COLO668 (cell line): Measurements from ENCODE around the gene RBCK1.
"Not testable (repeated sequence)": the region's sequence is repeated elsewhere in the genome, so short reads cannot be mapped to it uniquely, and the experiment has no call there.

ENCODE experiments used
- DNase-seq: peaks from one replicate; lab custom pipeline; 2025; ENCODE audit not compliant: unreplicated experiment; lab: John Stamatoyannopoulos, UW

Gene RBCK1

DNA sequence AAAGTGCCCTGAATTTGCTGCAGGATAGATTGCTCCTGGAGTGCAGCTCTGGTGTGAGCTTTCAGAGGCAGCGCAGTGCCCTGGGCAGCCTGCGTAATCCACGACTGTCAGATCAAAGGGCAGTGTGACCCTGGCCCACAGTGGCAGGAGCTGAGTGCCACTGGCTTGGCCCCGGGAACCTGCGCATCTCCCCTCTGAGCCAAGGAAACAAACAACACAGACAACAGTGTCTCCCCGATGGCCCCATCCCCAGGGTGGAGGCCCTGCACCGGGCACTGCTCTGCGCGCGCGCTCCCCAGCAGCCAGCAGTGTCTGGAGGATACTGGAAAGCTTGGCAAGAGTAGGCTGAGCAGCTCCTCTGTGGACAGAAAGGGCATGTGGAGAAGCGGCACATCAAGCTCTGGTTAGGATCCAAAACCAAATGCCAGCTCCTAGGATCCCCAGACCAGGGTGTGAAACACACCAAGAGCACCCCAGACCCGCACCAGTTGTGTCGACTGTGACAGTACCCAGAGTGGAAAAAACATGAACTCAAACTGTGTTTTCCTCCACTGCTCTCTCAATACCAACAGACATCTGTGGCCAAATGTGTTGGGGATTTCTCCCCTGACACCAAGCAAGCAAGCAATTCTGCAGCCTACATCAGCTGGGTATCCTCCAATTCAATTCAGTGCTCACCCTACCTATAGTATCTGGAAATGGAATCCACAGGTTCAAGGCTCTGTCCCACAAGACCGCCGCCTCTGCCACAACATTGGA, 26.7 kb downstream of the RBCK1 start:
- DNase-seq = no peak

DNA sequence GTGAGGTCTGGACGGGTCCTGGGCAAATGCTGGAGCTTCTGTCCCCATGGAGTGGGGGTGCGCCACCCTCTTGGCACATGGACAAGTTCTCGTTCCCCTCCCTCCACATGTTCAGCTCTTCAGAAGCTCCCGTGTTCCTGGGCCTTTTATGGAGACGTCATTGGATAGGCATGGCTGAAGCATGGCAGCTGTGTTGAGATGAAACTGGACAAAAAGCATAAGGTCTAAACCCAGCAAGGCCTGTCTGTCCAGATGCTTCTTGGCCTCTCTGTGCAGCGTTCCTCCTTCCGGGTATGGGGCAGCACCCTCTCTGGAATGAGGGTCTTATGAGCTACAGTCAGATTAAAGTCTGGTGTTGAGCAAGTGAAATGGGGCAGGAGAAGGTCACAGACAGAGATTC, 27.5 kb downstream of the RBCK1 start:
- no peak for DNase-seq

DNA sequence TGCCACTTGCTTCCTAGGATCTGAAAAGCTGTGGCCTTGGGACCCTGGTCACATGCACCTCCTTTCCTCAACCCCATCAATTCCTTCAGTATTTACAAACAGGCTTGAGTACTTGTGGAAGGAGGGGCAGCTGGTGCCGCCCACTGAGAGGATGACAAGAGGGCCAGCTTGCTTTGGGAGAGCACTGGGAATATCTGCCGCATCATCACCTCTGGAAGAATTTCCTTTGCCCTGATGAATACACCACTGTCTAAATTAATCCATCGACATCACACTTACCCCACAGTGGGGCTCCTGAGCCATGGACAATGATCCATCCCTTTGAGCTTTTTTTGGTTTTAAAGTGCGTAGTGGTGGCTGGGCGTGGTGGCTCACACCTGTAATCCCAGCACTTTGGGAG, 28.4 kb downstream of the RBCK1 start:
- no peak for DNase-seq

DNA sequence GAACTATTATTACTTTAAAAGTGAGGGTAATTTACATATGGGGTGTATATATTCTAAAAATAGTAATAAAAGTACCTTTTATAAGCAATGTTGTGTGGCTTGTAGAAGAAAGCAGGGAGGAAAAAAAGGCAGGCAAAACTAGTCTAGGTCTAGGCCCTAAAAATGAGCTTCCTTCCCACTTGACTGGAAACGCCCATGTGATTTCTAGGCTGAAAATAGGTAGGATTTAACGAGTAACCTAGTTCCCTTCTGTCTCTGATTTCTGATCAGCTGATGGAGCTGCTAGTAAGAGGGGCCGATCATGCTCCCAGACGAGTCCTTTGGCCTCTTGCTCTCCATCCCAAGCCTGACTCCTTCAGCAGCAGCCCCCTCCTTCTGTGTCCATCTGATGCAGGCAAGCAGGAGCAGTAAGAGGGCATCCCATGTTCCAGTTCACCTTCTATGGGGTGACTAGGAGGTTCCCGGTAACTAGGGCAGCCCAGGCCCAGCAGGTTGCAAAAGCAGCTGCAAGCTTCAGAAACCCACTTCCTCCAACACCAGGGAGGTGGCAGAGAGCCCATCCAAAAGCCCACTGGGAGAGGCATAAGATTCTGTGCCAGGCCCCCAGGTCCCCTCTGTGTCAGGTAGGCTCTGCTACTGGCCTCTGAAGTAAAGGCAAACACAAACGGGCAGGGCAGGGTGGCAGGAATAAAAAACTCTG, 29.8 kb downstream of the RBCK1 start:
- DNase-seq = no peak

DNA sequence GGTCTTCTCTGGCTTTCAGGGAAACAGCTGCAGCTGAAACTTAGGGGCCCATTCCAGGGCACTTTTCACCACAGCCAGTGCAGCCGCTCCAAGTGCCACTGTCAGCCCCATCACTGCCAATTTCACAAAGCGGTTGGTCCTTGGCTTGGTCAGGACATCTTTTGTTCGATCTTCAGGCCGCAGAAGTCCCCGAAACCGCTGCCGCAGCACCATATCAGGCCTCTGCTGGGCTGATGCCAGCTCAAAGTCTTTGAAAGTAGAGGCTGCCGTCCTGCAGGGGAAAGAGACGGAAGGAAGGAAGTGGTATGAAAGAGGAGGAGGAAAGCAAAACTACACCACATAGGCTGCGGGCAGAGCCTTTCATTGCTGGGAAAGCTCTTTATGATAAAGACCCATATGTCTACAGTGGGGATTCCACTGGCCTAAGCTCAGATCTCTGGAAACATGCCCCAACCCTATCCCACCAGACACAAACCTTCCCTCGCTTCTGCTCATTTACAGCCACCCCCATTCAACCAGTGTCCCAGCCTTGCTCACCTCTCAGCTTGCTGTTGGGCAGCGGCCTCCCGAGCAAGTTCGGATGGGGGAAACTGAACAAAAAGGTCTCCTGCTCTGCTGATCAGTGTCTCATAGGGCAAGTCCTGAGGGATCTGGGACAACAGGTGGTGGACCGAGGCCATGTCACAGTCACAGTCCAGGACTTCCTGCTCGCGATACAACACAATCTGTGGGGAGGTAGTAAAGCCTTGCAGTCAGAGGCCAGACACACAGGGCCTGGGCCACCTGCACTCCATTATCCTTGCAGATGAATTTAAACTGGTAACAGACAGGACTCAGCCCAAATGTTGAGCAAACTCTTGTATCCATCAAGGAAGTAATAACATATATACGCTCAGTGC, 30.7 kb downstream of the RBCK1 start:
- no peak for DNase-seq

DNA sequence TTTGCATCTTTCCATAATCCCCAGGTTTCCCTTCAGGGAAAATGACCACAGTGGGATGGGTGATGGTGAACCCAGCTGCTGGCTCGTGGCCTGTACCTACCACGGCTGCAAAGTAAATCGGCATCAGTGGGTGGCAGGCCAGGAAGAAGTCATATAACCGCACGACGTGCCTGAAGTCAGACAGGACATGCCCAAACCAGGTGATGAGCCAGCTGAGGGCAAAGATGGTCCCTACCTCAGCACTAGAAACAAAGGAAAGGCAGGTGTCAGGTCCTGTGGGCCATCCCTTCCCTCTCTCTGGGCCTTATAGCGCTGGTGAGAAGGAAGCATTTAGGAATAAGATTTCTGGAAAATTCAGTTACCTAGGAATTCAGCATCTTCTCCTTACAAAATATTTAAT, 32.0 kb downstream of the RBCK1 start:
- no peak for DNase-seq

DNA sequence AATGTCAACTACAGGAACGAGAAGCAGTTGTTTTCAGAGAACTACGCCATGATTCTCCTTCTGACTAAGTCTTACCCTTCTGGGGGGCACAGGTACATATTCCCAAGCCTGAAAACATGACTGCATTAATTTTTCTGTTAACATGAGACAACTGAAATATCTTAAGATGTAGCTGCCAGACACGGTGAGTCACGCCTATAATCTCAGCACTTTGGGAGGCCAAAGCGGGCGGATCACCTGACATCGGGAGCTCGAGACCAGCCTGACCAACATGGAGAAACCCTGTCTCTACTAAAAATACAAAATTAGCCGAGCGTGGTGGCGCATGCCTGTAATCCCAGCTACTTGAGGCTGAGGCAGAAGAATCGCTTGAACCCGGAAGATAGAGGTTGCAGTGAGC, 32.5 kb downstream of the RBCK1 start:
- DNase-seq = no peak

DNA sequence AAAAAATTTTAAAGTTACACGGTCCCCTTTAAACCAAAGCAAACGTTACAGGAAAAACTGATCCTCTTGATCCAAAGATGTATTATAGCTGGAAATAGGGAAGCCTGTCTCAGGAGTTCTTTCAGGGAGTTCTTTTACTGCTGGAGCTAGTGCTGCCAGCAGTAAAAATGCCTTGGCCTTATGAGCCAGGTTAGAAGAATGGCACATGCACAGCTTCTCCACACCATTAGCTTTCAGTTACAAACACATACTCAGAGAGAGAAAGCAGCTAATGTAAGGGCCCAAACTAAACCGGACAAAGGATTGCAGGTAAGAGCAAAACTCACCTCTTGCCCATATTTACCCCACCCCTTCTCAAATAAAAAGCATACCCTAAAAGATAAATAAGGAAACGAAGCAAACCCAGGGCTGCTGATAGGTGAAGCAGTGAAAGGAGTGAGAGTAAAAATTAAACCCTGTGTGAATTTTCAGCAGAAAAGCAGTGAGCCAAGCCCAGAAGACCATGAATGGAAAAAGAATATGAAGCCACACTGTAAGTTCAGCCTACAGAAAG, 35.2 kb downstream of the RBCK1 start:
- no peak for DNase-seq

DNA sequence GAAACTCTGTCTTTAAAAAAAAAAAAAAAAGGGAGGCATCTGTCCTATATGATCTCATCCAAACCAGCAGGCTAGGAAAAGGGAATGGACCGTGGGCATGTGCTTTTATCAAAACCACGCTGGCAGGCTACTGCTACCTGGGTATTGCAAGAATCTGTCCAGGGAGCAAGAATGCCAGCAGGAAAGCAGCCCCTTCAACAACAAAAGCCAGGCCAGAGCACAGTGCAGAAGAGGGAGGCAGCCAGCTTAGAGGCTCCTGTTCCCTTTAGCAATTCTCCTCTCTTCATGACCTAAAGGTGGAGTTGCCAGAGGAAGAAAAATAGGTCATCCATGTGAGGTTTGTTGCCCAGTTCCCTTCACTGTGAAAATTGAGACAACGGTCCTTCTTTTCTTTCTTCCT, 36.0 kb downstream of the RBCK1 start:
- DNase-seq = no peak

DNA sequence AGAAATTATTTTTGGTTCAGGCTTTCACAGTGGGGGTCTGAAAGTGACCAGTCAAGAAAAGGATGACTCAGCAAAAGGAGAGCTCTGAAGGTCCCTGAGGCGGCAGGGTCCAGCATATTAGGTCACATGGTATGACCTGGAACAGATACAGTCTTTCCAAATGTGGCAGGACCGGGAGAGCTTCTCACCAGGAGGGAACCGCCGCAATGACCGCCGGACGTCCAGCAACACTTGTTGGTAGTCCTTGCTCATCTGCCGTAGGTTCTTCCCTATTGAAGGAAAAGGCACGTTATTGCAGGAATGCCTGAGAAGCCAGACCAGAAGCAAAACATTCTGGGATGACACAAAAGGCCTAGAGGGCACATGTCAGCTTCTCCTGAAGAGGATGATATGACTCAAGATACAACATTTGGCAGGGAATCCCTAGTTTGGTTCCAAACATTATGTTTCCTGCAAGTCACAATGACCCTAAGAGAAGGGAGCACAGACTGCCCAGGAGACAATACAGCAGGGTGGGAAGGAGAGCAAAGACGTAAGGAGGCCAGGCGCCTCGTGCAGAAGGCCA, 36.8 kb downstream of the RBCK1 start:
- DNase-seq = no peak

DNA sequence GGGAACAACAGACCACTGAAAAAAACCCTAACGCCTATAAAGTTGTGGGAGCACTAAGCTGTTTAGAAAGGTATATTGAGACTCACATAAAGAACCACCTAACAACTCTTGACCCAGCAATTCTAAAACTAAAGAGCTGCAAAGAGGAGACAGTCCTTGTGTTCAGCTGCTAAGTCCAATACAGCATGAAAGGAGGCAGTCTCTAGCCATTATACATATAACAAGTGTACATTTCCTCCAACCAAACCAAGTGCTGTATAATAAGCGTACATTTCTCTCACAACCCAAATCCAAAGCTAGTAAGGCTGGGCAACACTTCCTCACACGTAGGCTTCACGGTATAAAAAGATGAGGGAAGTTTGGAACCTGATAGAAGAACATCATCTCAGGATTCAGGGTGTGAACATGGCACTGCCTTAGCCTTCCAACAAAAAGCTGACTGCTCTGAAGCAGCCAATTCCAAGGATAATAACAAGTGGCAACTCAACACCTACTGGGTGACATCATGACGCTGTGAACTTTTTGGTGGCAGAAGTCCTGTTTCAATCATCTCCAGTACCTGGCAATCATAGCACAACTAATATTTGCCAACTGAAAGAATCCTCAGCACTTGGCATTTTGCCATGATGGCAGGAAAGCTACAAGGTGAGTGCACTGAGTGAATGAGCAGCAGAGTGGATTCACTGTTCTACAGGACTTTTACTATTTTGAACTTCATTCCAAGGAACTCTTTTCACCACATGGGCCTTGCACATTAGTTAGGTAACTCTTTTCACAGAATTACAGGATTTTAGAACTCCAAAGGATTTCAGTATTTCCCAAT, 37.6 kb downstream of the RBCK1 start:
- no peak for DNase-seq

DNA sequence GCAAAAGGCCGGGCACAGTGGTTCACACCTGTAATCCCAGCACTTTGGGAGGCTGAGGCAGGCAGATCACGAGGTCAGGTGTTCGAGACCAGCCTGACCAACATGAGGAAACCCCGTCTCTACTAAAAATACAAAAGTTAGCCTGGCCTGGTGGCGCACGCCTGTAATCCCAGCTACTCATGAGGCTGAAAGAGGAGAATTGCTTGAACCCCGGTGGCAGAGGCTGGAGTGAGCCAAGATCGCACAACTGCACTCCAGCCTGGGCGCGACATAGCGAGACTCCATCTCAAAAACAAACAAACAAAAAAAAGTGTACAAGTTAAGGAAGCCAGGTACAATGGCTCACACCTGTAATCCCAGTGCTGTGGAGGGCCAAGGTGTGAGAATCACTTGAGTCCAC, 43.9 kb downstream of the RBCK1 start:
- not testable (repeated sequence) for DNase-seq

DNA sequence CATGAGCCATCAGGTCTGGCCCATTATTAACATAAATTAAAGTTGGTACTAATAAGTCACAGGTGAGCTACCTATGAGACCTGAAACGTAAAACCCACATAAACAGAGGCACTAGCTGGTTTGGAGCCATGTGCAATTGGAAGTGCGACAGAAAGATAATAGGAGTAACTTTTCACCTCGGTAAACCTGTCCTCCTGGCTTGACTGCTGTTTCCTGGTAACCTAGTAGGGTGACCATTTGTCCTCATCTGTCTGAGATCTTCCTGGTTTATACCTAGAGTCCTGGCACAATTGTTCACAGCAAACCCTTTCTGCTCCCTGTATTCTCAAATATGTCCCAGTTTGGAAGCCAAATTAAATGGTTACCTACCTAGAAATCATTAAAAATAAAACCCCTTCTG, 46.9 kb downstream of the RBCK1 start:
- DNase-seq = no peak

DNA sequence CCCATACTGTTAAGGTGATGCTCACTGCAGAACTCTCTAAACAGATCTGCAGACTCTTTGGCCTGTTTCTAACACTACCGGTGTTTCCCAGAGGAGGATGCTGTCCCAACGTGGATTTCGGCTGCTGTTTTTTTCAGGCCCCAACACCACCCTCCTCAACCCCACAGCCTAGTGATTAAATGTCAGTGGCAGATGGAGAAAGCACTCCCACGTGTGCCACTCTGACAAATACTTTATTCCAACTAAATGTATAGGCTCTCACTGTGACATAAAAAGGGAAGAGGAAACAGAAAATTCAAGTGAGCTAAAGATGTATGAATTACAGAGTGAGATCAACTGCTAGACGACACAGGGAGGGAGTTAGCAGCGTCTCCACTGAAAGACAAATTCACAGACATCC, 50.7 kb downstream of the RBCK1 start:
- no peak for DNase-seq

DNA sequence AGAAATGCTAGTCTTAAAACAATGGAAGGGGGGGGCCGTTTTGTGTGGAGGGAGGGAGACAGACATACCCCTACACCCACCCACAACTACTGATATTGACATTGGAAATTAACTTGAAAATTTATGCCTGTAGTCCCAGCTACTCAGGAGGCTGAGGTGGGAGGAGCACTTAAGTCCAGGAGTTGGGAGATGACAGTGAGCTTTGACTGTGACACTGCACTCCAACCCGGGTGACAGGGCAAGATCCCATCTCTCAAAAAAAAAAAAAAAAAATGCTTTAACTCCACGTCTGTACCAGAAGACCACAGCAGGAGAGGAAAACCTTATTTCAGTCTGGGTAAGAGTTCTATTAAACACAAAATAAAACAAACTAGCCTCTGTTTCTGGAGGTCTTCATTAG, 52.1 kb downstream of the RBCK1 start:
- DNase-seq = no peak

DNA sequence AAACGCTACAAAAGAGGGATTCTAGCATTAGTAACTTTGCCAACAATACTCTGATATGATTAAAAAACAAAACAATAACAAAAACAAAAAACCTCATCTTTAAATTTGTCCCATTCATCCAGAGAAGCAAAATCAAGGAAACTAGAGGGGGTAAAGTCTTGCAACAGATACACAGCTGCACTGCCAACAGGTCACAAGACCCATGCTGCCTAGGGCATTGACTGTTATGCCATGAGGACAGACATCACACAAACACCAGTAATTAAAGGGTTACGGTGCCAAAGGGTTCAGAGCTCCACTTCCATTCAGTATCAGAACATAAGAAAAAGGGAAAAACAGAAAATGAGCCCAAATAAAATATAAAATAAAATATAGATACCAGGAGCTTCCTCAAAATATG, 52.6 kb downstream of the RBCK1 start:
- no peak for DNase-seq

DNA sequence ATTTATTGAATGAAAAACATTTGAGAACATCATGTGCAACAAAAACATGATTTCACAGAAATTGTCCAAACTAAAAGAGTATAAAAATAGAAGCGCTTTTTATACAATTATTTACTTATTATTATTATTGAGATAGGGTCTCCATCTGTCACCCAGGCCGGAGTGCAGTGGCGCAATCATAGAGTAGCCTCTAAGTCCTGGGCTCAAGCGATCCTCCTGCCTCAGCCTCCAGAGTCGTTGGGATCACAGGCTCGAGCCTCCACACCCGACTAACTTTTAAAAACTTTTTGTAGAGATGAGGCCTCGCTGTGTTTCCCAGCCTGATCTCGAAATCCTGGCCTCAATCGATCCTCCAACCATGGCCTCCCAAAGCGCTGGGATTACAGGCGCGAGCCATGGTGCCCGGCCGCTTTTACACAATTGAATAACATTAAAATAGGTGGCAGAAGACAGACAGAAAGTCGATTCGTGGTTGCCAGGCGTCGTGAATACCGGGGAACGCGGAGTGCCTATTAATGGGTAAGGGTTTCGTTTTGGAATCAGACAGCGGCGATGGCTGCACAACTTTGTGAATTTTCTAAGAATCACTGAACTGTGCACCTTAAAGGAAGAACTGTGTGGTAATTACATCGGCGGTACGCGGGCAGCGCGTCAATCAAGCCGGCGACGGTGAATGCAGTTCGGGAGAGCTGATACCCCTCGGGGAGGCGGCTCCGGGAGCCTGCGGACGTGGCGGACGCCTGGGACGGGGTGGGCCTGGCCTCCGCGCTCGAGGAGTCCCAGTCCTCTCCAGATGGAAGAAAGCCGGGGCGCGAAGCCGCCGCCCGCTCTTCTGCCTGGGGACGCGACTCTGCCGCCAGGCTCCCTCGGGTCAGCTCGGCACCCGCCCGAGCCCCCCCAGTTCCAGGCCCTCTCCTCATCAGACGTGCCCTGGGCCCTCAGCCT, 53.4 kb downstream of the RBCK1 start:
- DNase-seq = peak; percentile 69

DNA sequence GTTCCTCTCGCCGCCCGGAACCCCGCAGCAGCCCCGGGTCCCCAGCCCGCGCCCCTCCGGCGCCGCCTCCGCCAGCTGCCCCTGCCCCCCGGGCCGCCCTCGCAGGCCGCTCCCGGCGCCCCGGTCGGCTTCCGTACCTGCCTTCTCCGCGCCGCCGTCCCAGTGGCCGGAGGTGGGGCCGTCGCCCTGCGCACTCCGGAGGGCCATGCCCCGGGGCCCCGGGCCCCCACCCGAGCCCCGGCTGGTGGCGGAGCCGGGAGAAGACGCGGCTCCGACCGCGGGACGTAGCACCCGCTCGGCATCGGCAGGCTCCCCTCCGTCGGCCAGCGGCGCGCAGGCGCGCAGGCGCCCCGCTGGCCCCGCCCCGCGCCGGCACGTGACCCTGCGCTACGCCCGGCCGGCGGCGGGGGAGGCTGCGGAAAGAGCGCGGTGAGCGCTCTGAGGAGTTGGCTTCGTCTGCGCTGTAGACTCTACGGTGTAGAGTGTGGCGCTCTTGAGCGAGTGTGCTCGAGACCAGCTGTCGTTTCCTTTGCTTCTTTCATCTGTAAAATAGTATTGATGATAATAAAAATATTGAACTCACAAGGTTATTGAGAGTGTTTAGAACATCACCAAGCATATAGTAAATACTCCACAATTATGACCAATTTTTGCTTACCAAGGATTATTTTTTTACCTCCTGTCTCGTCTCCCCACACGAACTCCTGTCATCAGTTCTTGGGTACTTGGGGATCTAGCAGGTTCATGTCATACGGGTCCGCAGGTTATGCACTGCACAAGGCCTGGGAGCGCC, 54.3 kb downstream of the RBCK1 start, which contains the start of gene TBC1D20:
TSS of gene TBC1D20 (minus strand) at position 335 of the 793 bp plus-strand sequence. CDS start at position 207, 128 bp downstream.
- peak; percentile 95 for DNase-seq
